OCI-LY1 (cell line): ENCODE data around the gene RWDD4.

Source experiments
- CTCF ChIP-seq: fragments of 200-600 bp; sonication (generic), shearing (Covaris generic); IDR thresholded peaks from 2 replicates; pipeline ENCODE4 v1.5.1; 2017; ENCODE audit warnings: mild to moderate bottlenecking, antibody characterized with exemption, low read length, moderate library complexity, mixed read lengths
- EZH2 ChIP-seq: fragments of 200-600 bp; sonication (generic), shearing (Covaris generic); IDR thresholded peaks from 2 replicates; pipeline ENCODE4 v1.8.0; 2017; ENCODE audit warnings: borderline replicate concordance, mixed run types, mild to moderate bottlenecking, antibody characterized with exemption, low read length, moderate library complexity, mixed read lengths

- TF ChIP-seq CTCF (no peak), EZH2 (no peak)
Observed at GRCh38 chr4:183670251-183670650, 11.3 kb upstream of the RWDD4 start.
